GM10266 (cell line): Measurements from ENCODE around the gene CENPU.

Source experiments
- DNase-seq: peaks from one replicate; pipeline ENCODE4 v3.0.0; 2012; ENCODE audit errors: extremely low spot score
- TF ChIP-seq, protein P1 (sequence below): IDR thresholded peaks from 2 replicates; pipeline ENCODE4 v1.5.1; 2012; ENCODE audit warnings: mild to moderate bottlenecking, low read depth; ENCODE audit not compliant: control insufficient read depth, insufficient read depth; ENCODE audit errors: missing control alignments

Gene CENPU

DNA sequence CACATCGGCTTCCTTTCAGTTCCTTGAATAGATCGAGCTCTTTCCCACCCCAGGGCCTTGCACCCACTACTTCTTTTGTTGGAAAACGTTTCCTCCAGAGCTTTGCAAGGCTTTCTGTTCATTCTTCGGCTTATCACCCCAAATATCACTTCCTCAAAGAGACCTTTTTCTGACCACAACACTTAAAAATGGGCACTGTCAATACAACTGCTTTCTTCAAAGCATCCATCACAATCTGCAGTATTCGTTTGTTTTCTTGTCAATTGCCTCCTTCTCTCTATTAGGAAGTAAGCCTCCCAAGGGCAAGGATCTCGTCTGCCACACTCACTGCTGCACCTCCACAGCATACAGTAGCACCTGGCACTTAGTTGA lies 17.7 kb upstream of the CENPU start:
- DNase-seq, result no peak
- TF ChIP-seq, protein P1, sequence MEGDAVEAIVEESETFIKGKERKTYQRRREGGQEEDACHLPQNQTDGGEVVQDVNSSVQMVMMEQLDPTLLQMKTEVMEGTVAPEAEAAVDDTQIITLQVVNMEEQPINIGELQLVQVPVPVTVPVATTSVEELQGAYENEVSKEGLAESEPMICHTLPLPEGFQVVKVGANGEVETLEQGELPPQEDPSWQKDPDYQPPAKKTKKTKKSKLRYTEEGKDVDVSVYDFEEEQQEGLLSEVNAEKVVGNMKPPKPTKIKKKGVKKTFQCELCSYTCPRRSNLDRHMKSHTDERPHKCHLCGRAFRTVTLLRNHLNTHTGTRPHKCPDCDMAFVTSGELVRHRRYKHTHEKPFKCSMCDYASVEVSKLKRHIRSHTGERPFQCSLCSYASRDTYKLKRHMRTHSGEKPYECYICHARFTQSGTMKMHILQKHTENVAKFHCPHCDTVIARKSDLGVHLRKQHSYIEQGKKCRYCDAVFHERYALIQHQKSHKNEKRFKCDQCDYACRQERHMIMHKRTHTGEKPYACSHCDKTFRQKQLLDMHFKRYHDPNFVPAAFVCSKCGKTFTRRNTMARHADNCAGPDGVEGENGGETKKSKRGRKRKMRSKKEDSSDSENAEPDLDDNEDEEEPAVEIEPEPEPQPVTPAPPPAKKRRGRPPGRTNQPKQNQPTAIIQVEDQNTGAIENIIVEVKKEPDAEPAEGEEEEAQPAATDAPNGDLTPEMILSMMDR, result no peak

DNA sequence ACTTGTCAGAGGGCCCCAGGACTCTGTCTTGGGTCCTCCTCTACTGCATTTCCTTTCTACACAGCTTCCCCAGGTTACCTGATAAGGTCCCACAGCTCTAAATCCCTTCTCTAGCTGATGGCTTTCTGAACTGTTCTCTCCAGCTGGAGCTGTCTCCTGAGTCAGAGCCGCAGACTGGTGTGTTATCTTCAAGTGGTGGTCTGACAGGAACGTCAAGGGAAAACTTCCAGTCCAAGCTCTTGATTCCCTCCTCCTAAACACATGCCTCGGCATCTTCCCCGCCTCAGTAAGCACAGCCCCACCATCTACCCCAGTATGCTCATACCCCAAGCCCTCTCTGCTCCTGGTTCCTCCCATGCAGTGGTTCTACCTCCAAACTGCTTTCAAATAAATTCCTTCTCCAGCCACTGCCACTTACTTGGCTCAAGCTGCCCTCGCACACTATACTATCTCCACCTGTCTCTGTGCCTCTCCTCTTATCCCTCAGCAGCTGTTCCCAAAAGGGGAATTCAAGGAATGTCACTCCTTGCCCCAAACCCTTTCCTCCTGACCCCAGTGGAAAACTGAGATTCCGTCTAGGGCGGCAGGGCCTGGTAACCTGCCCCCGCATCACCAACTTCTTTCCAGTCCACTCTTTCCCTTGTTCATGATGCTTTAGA lies 17.2 kb upstream of the CENPU start:
- no peak for DNase-seq
- TF ChIP-seq, protein P1, result no peak

DNA sequence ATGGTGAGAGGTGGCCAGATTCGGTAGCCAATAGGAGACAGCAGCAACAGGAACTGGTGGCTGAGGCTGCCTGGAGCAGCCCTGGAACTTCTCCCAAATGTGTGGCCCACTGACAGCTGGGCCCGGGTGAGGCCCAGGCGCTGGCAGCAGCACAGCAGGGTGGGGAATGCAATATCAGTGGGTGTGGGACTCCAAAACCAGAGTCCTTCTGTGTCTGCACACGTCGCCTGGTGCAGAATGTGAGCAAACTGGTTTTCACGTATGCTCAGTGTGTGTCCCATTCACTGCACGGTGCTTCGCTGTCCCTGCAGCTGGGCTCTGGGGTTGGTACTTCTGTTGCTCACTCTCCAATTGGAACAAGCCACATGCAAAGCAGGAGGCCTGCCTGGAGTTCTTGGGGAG lies 14.4 kb upstream of the CENPU start:
- TF ChIP-seq, protein P1, result no peak
- DNase-seq, result no peak

DNA sequence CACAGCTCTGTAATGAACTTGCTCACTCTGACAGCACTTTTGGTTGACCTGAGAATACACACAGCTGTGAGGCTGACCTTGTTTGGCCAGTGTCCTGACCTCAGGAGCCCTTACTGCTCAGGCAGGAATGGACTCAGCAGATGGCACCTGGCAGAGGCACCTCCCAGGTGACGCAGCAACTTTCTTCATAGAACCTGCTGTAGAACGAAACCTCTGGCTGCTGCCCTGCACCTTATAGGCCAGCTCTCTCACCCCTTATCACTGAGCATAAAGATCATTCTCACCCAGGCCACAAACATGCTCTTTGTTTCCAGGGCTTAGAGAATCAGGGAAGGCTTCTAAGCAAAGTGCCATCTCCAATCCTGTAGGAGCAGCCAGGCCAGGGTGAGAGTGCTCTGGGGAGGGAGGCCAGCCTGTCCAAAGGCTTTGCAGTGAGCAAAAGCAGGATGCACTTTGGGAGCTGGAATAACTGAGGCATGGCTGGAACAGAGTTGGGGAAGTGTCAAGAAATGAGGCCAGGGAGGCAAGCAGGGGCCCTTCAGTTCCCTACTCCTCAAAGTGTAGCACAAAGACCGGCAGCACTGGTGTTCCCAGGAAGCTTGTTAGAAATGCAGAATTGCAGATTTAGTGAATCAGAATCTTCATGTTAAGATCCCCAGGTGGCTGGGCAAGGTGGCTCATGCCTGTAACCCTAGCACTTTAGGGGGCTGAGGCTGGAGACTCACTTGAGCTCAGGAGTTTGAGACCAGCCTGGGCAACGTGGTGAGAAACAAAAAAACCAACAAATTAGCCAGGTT lies 13.3 kb upstream of the CENPU start:
- DNase-seq, result no peak
- TF ChIP-seq, protein P1, result no peak

DNA sequence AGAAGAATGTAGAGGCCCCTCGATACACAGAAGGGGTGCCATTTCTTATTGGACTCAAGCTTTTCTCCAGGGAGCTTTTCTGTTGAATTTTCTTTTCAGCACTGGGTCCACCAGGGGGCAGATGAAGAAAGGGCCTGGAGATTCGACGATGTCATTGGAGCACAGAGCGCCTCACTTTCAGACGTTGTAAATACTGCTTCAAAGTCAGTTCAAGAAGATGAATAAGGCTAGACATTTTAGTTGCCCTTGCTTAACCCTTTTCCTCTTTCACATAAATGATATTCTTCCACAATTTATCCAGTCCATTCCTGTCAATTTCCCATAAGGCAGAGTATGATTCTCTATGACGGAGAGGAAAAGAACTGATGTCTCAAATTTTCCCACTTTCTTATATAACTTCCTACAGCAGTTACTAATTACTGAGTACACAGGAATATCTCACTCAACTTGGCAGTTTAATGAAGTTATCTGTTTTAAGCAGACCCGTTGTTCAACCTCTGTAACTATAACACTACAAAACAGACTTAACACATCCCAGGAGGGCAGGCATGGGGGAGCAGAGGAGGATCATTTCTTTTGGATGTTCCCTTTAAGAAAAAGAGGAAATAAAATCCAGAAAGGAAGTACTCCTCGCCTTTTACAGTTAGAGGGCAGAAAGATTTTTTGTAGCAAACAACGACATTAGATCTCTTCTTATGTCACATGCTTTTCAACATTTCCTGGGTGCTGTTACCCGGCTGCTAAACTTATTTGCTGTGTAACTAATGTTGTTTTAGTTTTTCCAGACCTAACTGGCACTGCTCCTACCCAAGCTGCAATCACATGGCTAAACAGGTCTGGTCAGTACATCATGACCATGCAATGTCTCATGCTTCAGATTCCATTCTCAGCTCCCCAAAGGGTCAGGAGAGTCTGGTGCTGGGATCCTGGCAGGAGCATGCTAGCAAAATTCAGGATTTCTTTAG lies 12.2 kb upstream of the CENPU start:
- DNase-seq, result peak; percentile 86
- TF ChIP-seq, protein P1, result peak; percentile 85

DNA sequence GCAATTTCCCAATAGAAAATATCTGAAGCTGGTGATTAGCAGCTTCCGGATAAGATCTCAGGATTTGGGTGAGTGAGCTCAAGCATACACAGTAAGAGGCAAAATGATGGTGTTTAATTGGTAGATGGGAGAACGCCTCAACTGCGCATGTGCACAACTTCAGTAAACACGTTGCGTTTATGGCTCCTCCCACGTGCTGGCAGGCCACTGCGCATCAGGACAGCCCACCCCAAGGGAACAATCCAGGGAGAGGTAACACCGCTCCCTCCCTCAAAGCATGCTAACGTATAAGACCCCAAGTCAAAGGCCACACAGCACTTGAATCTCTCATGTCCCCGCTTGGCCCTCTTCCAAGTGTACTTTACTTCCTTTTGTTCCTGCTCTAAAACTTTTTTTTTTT lies 10.3 kb upstream of the CENPU start:
- TF ChIP-seq, protein P1, result no peak
- no peak for DNase-seq
